Neuronal stem cell (in vitro differentiated cells): ENCODE results near the gene FAM114A1.
A peak's percentile ranks its signal among the peaks of the same experiment; 100 is the strongest.

ENCODE experiments used
- DNase-seq: peaks from one replicate; pipeline ENCODE4 v3.0.0-alpha.2; 2013; ENCODE audit warnings: low spot score
- H2AFZ ChIP-seq: one replicate; pipeline ENCODE4 v1.6.1; 2013; ENCODE audit warnings: mild to moderate bottlenecking, low read length, inconsistent platforms
- H2AK5ac ChIP-seq: 2 replicates; pipeline ENCODE4 v1.6.1; 2013; ENCODE audit warnings: low read depth, mild to moderate bottlenecking, inconsistent platforms, low read length, moderate library complexity, mixed read lengths
- H2BK120ac ChIP-seq: 2 replicates; pipeline ENCODE4 v1.6.1; 2013; ENCODE audit warnings: low read depth, mild to moderate bottlenecking, inconsistent platforms, low read length, moderate library complexity, mixed read lengths
- H2BK12ac ChIP-seq: one replicate; pipeline ENCODE4 v1.6.1; 2013; ENCODE audit warnings: low read length, inconsistent platforms
- H2BK15ac ChIP-seq: 2 replicates; pipeline ENCODE4 v1.6.1; 2013; ENCODE audit warnings: mild to moderate bottlenecking, low read length, inconsistent platforms, mixed read lengths
- H2BK5ac ChIP-seq: one replicate; pipeline ENCODE4 v1.6.1; 2013; ENCODE audit warnings: inconsistent platforms, mild to moderate bottlenecking, low read length, moderate library complexity
- H3K14ac ChIP-seq: one replicate; pipeline ENCODE4 v1.6.1; 2013; ENCODE audit warnings: low read length, inconsistent platforms
- H3K18ac ChIP-seq: 2 replicates; pipeline ENCODE4 v1.6.1; 2013; ENCODE audit warnings: low read length, inconsistent platforms
- H3K23ac ChIP-seq: 2 replicates; pipeline ENCODE4 v1.6.1; 2013; ENCODE audit warnings: low read depth, mild to moderate bottlenecking, mixed read lengths, low read length, inconsistent platforms; ENCODE audit not compliant: poor library complexity
- H3K27ac ChIP-seq: replicated peaks from 3 replicates; pipeline ENCODE4 v1.5.1; 2013; ENCODE audit warnings: low read length, inconsistent platforms
- H3K27me3 ChIP-seq, 3 experiments: 2 replicates each; pipeline ENCODE4 v1.6.1; 2013; ENCODE audit warnings: low read length in 3 of 3, mild to moderate bottlenecking in 2 of 3, inconsistent platforms in 1 of 3, low read depth in 1 of 3, mixed read lengths in 1 of 3, moderate library complexity in 1 of 3; ENCODE audit not compliant: control insufficient read depth in 3 of 3, insufficient read depth in 3 of 3
- H3K36me3 ChIP-seq, 2 donors: replicated peaks in 1 of 2; 2 replicates each; pipeline ENCODE4 v1.6.1; 2013; ENCODE audit warnings: low read length in 2 of 2; ENCODE audit not compliant: control insufficient read depth in 2 of 2, insufficient read depth in 2 of 2
- H3K4ac ChIP-seq: 2 replicates; pipeline ENCODE4 v1.6.1; 2013; ENCODE audit warnings: inconsistent platforms, mild to moderate bottlenecking, low read length, moderate library complexity
- H3K4me1 ChIP-seq, 2 donors: 1 replicate in 1 of 2; 2 replicates in 1 of 2; pipeline ENCODE4 v1.6.1; 2013; ENCODE audit warnings: low read length in 2 of 2, low read depth in 1 of 2; ENCODE audit not compliant: control insufficient read depth in 2 of 2, insufficient read depth in 1 of 2
- H3K4me2 ChIP-seq: one replicate; pipeline ENCODE4 v1.6.1; 2013; ENCODE audit warnings: mild to moderate bottlenecking, low read length, inconsistent platforms; ENCODE audit not compliant: insufficient read depth, poor library complexity, severe bottlenecking
- H3K4me3 ChIP-seq, 2 donors: 2 replicates each; pipeline ENCODE4 v1.5.1; 2013; ENCODE audit warnings: low read length in 2 of 2, mild to moderate bottlenecking in 2 of 2, inconsistent platforms in 1 of 2, moderate library complexity in 1 of 2
- H3K79me1 ChIP-seq: one replicate; pipeline ENCODE4 v1.6.1; 2013; ENCODE audit warnings: low read depth, mild to moderate bottlenecking, inconsistent platforms, low read length, moderate library complexity
- H3K9ac ChIP-seq: one replicate; pipeline ENCODE4 v1.6.1; 2013; ENCODE audit warnings: mild to moderate bottlenecking, low read depth, low read length, inconsistent platforms; ENCODE audit not compliant: poor library complexity
- H3K9me3 ChIP-seq, 2 donors: replicated peaks in 1 of 2; 2 replicates each; pipeline versions ENCODE3 to v1.6.1; 2013; ENCODE audit warnings: low read length in 2 of 2, mild to moderate bottlenecking in 2 of 2, inconsistent platforms in 1 of 2, low read depth in 1 of 2, mixed read lengths in 1 of 2, moderate library complexity in 1 of 2; ENCODE audit not compliant: control insufficient read depth in 2 of 2, insufficient read depth in 1 of 2
- H4K8ac ChIP-seq: one replicate; pipeline ENCODE4 v1.6.1; 2013; ENCODE audit warnings: low read depth, mild to moderate bottlenecking, inconsistent platforms, low read length, moderate library complexity
- H4K91ac ChIP-seq: one replicate; pipeline ENCODE4 v1.6.1; 2013; ENCODE audit warnings: low read length, low read depth, mild to moderate bottlenecking, inconsistent platforms; ENCODE audit not compliant: poor library complexity
- WGBS, 2 donors: extraction: QIAGEN DNeasy Blood & Tissue Kit; methylation state at CpG; one replicate each; pipeline ENCODE4 v1.1.7; 2013; ENCODE audit warnings: missing lambda C conversion rate in 2 of 2, mixed read lengths in 1 of 2; ENCODE audit not compliant: insufficient read length in 2 of 2, insufficient replicate concordance in 1 of 2; ENCODE audit errors: extremely low coverage in 2 of 2; 5-methylcytosine and 5-hydroxymethylcytosine counted together

FAM114A1 gene

GRCh38 chr4:38920677-38921076 is 53.1 kb downstream of the FAM114A1 start:
- no peaks in the 10 kb centered on the region for H3K9me3 ChIP-seq
- H3K14ac ChIP-seq: no peak overlapping the region
- no peak overlapping the region for H2BK15ac ChIP-seq
- H3K79me1 ChIP-seq: no peaks in the 10 kb centered on the region
- H2AFZ ChIP-seq: no peak overlapping the region
- no peak overlapping the region for H4K8ac ChIP-seq
- no peak overlapping the region for H2BK120ac ChIP-seq
- H3K4me2 ChIP-seq: no peak overlapping the region
- no peak overlapping the region for H3K9ac ChIP-seq
- H2AK5ac ChIP-seq: no peak overlapping the region
- no CpG with 5 or more reads among the region's 6 CpGs for WGBS, 2 donors
- no peak overlapping the region for H2BK5ac ChIP-seq
- no peak overlapping the region for H2BK12ac ChIP-seq
- H3K23ac ChIP-seq: no peak overlapping the region
- peaks cover 4 to 9% of the 10 kb centered on the region in 2 donors for H3K4me1 ChIP-seq
- DNase-seq: no peak
- no peak overlapping the region for H3K18ac ChIP-seq
- H3K4me3 ChIP-seq: no peak overlapping the region
- no peaks in the 10 kb centered on the region for H3K36me3 ChIP-seq
- no peak overlapping the region for H3K27ac ChIP-seq
- no peak overlapping the region for H4K91ac ChIP-seq
- no peaks in the 10 kb centered on the region for H3K27me3 ChIP-seq
- H3K4ac ChIP-seq: no peak overlapping the region

GRCh38 chr4:38921151-38921550 is 53.5 kb downstream of the FAM114A1 start:
- no peak overlapping the region for H3K18ac ChIP-seq
- H2BK120ac ChIP-seq: no peak overlapping the region
- H3K79me1 ChIP-seq: no peaks in the 10 kb centered on the region
- no peak for DNase-seq
- no peak overlapping the region for H2AFZ ChIP-seq
- no peaks in the 10 kb centered on the region for H3K36me3 ChIP-seq
- H3K9me3 ChIP-seq: no peaks in the 10 kb centered on the region
- no peak overlapping the region for H3K4me3 ChIP-seq
- no peak overlapping the region for H2AK5ac ChIP-seq
- peaks cover 4 to 10% of the 10 kb centered on the region in 2 donors for H3K4me1 ChIP-seq
- no CpG with 5 or more reads among the region's 3 CpGs for WGBS, 2 donors
- H3K23ac ChIP-seq: no peak overlapping the region
- H2BK15ac ChIP-seq: no peak overlapping the region
- no peak overlapping the region for H3K4ac ChIP-seq
- no peak overlapping the region for H2BK12ac ChIP-seq
- H3K27ac ChIP-seq: no peak overlapping the region
- H3K4me2 ChIP-seq: no peak overlapping the region
- H3K27me3 ChIP-seq: no peaks in the 10 kb centered on the region
- H4K91ac ChIP-seq: no peak overlapping the region
- no peak overlapping the region for H3K14ac ChIP-seq
- no peak overlapping the region for H3K9ac ChIP-seq
- H2BK5ac ChIP-seq: no peak overlapping the region
- no peak overlapping the region for H4K8ac ChIP-seq

- Histone ChIP-seq H3K4me2 (no peak overlapping the region), H3K9ac (no peak overlapping the region), H2AFZ (no peak overlapping the region), H3K4me1 (peaks cover 4 to 13% of the 10 kb centered on the region in 2 donors), H3K4ac (no peak overlapping the region), H4K8ac (no peak overlapping the region), H2AK5ac (no peak overlapping the region), H4K91ac (no peak overlapping the region), H2BK5ac (no peak overlapping the region), H3K23ac (no peak overlapping the region), H3K79me1 (no peaks in the 10 kb centered on the region), H3K27me3 (no peaks in the 10 kb centered on the region), H2BK15ac (no peak overlapping the region), H2BK12ac (no peak overlapping the region), H3K27ac (no peak overlapping the region), H3K18ac (no peak overlapping the region), H3K9me3 (no peaks in the 10 kb centered on the region), H3K36me3 (no peaks in the 10 kb centered on the region), H2BK120ac (no peak overlapping the region), H3K4me3 (no peak overlapping the region), H3K14ac (no peak overlapping the region)
- no peak for DNase-seq
- no CpG with 5 or more reads among the region's 2 CpGs for WGBS, 2 donors
These were observed 56.1 kb downstream of the FAM114A1 start for GRCh38 chr4:38923746-38924145.

DNA sequence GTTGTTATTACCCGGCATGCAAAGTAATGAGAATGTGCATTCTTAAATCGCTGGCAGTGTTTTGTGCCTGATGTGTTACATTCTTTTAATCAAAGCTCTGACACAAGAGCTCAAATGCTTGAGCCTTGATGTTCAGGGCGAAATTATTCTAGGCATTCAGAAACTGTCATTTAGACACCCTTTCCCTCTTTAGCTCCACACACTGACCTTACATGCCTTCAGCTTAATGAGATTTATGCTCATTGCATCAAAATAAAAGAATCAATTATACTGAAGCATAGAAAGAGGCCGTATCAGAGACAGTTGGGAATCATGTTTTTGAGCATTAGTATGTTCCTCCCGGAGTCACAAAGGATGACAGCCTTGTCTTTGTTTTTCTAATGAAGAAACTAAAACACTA is 56.7 kb downstream of the FAM114A1 start:
- DNase-seq: peak; percentile 15
- Histone ChIP-seq H3K36me3 (no peaks in the 10 kb centered on the region), H3K18ac (no peak overlapping the region)

More for the DNA sequence above, 56.7 kb downstream of the FAM114A1 start:
- Histone ChIP-seq H2BK12ac (no peak overlapping the region), H3K27ac (no peak overlapping the region), H3K4ac (no peak overlapping the region), H3K79me1 (no peaks in the 10 kb centered on the region), H4K91ac (no peak overlapping the region), H3K9ac (no peak overlapping the region), H3K4me3 (no peak overlapping the region), H2BK120ac (no peak overlapping the region), H3K23ac (no peak overlapping the region), H3K9me3 (no peaks in the 10 kb centered on the region), H3K4me2 (no peak overlapping the region), H2BK15ac (no peak overlapping the region), H3K27me3 (no peaks in the 10 kb centered on the region), H2AFZ (no peak overlapping the region), H3K14ac (no peak overlapping the region), H4K8ac (no peak overlapping the region), H2AK5ac (no peak overlapping the region), H2BK5ac (no peak overlapping the region), H3K4me1 (peaks cover 4 to 16% of the 10 kb centered on the region in 2 donors)
- WGBS, 2 donors: no CpG with 5 or more reads among the region's 5 CpGs
